HG02970 (cell line): ENCODE results near the gene TLR6.
A peak's percentile ranks its signal among the peaks of the same experiment; 100 is the strongest.

Experiments used
- ATAC-seq: cut with Tn5 transposase; IDR thresholded peaks from one replicate; pipeline ENCODE4 v1.9.1; 2021; ENCODE audit warnings: mild to moderate bottlenecking, moderate library complexity, moderate number of reproducible peaks; ENCODE audit not compliant: unreplicated experiment, low FRiP score

Gene TLR6

DNA sequence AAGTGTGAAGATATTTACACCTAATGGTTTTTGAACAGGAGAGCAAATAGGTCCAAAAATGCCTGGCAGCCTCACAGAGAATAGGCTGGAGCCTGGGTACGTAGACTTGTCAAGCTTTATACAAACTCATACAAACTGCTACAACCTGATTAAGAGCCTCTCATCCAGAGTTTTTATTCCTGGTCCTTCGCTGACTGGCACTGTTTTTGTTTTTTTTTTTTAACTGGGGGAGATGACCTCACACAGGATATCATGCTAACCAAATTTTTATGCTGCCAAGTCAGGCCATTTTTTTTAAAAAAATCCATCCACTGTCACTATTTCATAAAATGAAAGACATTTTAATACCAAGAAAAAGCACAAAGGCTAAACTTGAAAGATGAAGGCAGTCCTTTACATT lies 12.9 kb upstream of the TLR6 start:
- ATAC-seq = no peak

DNA sequence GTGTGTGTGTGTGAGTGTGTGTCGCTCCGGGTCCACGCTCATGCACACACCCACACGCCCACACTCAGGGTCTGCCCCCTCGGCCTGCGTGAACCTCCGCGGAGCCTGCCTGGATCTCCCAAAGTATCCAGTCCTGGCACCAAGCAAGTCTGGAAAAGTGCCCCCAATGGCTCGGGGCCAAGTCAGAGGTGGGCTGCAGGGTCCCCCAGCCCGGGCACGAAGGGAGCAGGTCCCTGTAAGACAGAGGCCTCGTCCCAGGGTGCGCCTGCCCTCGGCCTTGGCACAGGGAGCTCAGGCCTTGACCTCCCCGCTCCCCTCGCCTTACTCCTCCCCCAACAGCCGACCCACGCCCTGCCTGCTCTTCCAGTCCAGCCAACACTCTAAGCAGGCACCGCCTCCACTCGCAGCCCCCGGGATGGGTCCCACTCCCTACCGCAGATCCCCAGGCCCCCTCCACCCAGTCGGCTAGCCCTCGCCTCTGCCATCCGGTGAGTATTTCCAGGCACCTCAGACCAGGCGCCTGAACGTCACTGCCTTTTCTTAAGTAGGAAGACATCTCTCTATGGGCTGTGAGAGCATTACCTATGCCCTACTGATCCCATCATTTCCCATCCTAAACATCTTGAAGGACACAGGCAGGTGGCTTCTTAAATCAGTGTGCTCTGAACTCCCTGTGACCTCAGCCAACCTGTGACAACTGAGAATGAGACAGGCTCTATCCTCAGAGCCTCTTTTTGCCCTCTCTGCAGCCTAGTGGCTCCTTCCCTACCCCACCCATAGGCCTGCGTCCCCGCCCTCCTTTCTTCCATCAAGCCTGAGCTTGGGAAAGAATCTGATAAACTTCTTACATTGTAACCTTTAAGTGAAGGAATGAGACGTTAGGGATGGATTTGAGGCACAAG lies 11.7 kb upstream of the TLR6 start:
- no peak for ATAC-seq

DNA sequence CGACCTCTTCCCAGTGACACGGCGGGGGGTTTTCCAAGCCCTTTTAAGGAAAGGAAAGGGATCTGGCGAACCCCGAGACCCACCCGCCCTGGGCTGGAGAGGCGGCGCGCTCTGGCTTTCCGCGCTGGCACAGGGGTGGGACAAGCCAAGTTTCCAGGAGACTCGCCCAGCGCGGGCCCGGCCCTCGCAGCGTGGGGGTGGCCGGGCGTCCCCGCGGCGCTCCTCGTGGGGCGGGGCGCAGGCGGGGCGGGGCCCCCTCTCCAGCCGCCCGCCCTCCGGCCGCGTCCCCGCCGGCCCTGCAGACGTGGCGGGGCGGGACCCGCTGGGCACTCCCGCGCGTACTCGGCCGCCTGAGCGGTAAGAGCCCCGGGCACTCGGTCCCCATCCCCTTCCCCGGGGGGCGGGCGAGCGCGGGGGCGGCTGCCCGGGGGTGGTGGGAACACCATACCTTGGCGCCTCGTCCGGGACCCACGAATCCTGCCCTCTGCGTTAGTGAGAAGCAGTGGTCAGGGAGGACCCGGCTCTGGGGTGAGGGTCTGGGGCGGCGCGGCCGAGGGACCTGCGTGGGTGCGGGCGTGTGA lies 11.0 kb upstream of the TLR6 start, which contains the start of gene FAM114A1:
Gene FAM114A1 (plus strand): TSS at position 329 of the 581 bp plus-strand sequence. CDS start 10,273 bp downstream, outside the sequence.
- no peak for ATAC-seq

DNA sequence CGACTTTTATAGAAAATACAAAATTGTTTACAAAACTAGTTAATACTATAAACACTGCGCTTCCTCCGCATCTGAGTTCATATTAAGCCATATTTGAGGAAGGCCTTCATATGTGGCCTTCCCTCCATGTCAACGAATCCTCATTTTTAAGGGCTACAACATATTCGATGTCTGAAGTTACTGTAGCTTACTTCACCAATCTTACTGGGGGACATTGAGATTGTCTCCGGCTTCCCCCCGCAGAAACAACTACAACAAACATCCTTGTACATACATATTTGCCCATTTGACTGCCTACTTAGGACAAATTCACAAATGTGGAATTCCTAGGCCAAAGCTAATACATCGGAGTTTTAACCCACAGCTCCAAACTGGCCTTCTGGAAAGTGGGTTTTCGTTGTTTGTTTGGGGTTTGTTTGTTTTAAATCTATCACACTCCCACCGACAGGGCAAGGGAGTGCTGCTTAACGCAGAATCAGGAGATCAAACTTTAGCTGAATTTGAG lies 10.4 kb upstream of the TLR6 start:
- ATAC-seq = no peak

DNA sequence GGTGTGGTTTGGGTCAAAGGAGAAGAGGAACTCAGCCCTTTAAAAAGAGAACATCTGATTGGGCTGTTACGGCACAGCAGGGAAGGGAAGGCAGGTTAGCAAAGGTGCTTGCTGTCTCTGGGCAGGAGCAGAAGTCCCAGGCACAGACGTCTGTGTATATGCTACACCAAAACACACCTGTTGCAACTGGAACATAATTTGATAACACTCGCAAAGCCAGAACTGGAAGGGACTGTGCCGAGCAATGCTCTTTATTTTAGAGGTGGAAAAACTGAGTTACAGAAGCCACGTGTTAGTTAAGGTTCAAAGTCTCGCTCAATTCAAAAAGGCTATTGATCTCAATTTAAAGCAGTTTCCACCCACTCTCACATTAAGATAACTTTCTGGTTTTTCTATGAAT lies 8.8 kb upstream of the TLR6 start:
- ATAC-seq = no peak

DNA sequence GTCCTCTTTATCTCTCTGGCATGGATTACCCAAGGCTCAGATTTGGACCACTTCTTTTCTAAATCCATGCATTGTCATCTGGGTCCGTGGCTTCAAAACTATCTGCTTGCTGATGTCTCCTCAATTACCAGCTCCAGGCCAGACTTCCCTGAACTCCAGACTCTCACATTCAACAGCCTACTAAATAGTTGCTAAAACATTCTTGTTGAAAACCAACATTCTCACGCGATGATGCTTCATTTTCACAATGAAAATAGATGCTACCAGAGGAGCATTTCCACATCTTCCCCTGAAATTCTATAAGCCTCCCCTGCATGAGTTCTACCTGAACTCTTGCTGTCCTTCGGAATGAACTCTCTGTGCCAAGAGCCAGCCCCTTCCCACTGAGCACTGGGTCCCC lies 5.2 kb upstream of the TLR6 start:
- ATAC-seq = no peak

DNA sequence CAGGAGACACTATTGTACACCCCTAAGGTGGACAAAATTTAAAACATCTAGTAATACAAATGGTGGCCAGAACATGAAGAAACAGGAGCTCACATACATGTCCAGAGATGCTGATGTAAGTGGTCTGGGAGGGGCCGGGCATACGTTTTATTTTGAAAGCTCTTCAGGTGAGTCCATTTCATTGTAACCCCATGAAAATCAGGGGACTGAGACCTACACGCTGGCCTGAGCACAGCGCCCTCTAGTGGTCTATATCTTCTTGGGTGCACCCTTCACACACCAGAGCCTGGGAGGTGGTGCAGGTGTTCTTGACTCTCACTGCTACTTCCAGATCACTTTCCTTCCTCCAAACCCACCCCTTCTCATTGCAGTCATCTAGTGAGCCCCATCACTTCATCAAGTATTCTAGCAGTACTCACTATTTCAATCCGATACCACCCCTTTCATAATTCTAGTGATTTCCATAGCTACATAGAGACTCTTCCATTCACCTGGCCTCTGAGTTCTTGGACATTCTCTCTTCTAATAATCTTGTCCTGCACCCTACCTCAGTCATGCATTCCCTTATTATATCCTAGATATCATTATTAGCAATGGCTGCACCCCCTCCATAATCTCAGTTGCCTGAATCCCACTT lies 4.3 kb upstream of the TLR6 start:
- ATAC-seq = no peak

DNA sequence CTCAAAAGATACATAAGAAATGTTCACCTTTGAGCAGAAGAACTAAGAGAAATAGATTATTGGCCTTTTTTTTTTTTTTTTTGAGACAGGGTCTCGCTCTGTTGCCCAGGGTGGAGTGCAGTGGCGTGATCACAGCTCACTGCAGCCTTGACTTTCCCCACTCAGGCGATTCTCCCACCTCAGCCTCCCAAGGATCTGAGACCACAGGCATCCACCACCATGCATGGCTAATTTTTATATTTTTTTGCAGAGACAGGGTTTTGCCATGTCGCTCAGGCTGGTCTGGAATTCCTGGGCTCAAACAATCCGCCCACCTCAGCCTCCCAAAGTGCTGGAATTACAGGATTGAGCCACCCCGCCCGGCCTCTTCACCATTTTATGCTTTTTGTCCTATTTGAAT lies 2.9 kb upstream of the TLR6 start:
- ATAC-seq = no peak

DNA sequence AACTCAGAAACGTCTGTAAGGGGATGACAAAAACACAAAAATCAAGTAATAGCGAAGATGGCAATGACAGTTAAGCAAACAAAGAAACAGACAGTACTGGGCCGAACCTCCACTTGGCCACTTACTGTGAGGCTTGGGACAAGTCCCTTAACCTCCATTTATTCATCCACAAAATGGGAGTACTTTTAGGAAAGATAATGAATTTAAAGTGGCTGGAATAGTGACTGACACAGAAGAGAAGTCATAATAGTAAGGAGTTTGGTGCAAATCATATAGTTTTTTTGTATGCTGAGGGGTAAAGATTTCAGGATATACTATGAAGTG lies 1.4 kb upstream of the TLR6 start:
- no peak for ATAC-seq

DNA sequence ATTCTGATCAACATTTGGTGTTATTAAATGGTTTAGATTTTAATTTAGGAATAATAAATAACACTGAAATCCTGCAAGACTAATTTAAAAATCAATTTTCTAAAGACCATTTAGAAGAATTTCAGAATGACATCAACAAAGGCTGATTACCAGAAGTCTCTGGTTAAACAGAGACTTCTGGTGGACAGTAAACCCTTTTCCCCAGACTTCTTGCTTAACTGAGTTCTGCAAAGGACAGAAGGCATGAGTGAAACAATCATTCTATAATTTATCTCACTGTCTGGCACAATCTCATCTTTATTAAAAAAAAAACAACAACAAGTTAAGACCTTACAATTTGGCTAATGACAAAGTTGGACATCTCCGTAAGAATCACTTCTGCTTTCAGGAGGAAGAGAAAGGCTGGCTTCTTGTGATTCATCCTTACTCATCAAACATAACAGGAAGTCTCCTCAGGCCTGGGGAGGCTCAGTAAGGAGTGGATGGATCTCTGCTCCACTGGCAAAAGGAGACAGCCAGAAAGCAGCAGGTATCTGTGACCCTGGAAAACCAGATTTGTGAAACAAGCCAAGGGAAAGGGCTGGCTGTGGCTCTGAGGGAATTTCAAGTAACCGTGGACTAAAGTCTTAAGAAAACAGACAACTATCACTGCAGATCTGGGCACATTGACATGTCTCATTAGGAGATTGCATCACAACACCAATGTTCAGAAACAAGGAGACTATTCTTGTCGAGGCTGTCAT lies 908 bp upstream of the TLR6 start:
- peak; percentile 44 for ATAC-seq

DNA sequence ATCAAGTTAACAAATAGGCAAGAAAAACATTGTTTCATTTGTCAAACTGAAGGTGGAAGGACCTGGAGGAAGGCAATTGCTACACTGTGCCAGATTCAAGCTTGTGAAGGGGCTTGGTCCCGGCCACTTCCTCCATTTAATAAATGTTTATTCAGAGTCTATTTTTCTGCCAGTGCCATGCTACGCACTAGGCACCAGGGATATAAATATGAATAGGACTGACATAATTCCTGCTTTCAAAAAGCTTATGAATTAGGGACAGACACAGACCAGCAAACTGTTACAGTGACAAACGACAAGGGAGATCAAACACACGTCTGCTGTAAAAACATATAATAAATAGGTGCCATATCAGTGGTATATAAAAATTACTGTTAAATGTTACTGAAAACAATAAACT lies 571 bp downstream of the TLR6 start:
- no peak for ATAC-seq

DNA sequence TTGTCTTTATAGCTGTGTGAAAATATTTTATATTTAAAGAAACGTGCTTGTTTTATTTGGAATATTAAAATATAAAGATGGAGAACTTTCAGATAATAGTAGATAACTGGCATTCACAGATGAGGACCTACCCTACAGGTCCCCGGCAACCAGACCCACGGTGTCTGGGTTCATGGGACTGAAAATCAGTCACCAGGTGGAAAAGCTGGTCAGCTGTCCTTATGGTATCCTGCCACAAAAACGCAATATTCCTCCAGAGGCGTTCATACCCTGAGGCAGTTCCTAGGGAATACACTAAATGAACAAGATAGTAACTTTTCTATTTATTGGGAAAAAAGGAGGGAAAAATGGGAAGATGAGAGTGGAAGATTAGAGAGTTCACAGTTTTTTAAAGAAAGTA lies 1.2 kb downstream of the TLR6 start:
- ATAC-seq = no peak

DNA sequence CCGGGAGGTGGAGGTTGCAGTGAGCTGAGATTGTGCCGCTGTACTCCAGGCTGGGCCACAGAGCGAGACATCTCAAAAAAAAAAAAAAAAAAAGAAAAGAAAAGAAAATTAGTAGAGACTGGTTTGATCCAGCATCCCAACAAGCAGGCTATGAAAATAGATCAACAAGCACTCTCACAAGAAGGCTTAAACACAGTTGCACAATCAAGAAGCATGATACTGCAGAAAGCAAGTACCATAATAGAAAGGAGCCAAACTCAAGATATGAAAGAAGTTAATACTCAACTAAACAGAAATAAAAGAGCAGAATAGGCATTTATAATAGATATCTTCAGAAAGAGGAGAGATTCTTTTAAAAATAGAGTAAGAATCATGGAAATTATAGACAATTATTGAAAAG lies 10.6 kb downstream of the TLR6 start:
- no peak for ATAC-seq

DNA sequence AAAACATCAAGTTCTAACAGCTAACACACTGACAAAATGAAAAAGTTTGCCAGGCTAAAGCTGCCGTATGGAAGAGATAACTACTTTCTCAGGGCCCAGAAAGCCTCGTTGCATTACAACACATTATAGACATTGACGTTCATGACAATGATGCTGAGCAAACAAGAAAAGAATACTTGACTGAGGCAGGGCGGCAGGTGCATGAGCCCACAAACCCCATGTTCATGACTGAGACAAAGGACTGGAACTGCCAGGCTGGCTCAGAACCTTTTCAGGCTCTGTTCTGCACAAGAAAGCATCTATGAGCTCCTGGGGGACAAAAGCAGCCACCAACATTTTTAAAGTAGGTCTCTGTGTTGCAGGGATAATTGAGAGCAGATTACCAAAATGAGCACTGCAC lies 13.6 kb downstream of the TLR6 start:
- ATAC-seq = no peak

DNA sequence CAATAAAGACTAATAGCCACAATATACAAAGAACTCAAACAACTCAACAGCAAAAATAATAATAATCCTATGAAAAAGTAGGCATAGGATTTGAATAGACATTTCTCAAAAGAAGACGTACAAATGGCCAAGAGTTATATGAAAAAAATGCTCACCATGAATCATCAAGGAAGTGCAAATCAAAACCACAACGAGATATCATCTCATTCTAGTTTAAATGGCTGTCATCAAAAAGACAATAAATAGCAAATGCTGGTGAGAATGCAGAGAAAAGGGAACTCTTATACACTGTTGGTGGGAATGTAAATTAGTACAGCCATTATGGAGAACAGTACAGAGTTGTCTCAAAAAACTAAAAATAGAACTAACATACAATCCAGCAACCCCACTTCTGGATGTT lies 18.8 kb downstream of the TLR6 start:
- ATAC-seq = no peak

DNA sequence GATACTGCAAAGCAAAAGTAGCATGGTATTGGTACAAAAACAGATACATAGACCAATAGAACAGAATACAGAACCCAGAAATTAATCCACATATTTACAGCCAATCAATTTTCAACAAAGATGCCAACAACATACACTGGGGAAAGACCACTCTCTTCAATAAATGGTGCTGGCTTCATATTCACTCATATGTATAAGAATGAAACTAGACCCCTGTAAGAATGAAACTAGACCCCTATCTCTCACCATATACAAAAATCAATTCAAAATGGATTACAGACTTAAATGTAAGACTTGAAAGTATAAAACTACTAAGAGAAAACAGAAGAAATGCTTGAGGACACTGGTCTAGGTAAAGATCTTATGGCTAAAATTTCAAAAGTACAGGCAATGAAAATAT lies 19.3 kb downstream of the TLR6 start:
- no peak for ATAC-seq

DNA sequence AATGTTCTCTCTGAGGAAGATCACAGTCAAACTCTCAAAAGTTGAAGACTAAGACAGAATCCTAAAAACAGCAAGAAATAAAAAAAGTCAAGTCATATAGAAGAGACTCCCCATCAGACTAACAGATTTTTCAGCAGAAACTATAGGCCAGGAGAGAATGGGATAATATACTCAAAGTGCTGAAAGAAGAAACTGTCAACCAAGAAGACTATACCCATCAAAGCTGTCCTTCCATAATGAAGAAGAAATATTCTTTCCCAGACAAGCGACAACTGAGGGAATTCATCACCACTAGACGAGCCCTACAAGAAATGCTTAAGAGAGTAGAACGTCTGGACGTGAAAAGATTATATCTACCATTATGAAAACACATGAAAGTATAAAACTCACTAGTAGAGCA lies 22.0 kb downstream of the TLR6 start:
- ATAC-seq = no peak

DNA sequence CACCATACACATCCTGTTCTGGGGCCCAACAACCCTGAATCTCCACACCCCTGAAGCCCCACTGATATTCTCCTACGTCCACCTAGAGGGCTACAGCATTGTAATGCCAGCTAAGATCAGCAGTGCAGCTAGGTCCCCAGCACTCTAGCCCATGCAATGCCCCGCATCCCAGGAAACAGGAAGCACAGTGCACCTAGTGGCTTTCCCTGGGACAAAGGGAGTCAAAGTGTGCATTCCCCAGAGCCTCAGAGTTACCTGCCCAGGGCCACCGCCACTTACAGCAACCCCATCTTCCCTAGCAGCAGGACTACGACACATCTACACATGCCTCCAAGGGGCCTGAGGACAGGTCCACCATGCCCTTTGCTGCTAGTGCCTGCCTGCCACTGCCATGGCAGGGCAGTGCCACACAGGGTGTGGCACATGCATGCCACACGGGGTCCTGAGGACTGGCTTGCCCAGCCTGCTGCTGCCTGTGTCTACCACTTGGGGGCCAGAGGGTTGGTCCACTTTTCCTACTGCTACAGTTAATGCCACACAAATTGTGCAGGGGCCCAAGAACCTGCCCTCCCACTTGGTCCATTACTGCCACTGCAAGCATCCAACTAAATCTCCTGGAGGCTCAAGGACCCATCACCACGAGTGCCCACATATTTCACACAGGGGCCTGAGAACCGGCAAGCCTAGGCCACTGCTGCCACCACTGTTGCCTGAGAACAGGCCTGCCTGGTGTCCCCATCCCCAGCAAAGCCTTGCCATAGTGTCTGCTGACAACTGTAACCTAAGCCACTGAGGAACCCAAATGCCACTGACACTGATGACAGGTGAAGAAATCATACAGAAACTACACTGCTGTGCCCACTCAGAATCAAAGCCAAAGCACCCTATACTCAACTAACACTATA lies 23.7 kb downstream of the TLR6 start:
- no peak for ATAC-seq

DNA sequence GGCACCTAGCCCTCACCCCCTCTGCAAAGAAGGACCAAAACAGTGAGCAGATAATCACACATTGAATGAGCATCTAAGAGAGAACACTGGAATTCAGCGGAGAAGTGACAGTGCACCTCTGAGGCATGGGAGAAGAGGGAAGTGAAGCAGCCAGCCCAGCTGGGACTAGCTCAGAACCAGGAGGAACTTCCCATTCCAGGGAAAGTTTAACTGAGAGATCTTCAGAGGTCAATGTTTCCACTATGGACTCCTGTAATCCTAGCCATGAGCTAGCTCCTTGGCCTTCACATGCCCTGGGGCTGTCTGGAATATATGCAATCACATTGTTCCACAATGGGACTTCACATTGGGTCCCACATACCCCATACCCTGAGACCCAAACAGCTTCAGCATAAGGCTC lies 24.4 kb downstream of the TLR6 start:
- ATAC-seq = no peak

DNA sequence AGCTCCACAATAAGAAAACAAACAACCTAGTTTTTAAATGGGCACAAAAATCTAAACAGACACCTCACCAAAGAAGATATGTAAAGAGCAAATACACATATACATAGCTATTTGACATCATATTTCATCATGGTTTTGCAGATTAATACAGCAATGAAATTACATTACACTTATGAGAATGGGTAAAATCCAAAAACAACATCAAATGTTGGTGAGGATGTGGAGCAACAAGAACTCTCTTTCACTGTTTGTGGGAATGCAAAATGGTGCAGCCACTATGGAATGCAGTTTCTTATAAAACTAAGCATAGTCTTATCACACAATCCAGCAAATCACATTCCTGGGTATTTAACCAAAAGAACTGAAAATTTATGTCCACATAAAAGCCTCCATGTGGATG lies 25.0 kb downstream of the TLR6 start:
- ATAC-seq = no peak
